ENCODE results near the gene TRDMT1.

GRCh38 chr10:17109046-17109445 lies 92.4 kb downstream of the TRDMT1 start:
- no peak for TF ChIP-seq CTCF (IDR thresholded peaks at IDR 0.05 in 8 of 11, conservative IDR thresholded peaks at IDR 0.05 in 3 of 11)
- no peak for TF ChIP-seq POLR2A (IDR thresholded peaks at IDR 0.05)
- no peak for TF ChIP-seq POLR2AphosphoS5 (IDR thresholded peaks at IDR 0.05)
